Measurements from ENCODE around the gene ETV6. TPM values are rescaled to one million over a fixed set of nuclear protein-coding genes. Genes with fewer than 3 reads are reported as not detected.

ETV6 gene
- total RNA-seq, 4 donors from 2014 or later: 7.6 to 45.5 (median 8.2) TPM

DNA sequence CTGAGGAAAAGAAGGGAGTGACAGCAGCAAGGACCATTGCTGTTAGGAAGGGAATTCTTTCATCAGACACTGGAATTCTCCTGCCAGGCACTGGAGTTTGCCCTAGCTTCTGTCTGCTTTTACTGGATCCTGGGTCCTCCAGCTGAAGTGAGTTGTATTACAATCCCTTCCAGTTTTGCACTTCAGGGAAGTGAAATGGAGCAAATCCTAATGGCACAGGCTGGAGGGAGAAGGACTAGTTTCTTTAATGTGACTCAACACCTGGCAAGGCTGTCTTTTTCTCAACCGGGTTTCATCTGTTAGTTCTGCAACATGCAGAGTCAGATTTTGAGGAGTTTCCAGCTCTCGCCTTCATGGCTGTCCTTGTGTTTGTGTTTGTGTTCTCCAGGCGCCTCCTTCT, 45.8 kb downstream of the ETV6 start:
- Histone ChIP-seq H3K4me1 (no peaks in the 10 kb centered on the region), H3K4me3 (no peak overlapping the region), H3K27me3 (no peaks in the 10 kb centered on the region), H3K36me3 (no peaks in the 10 kb centered on the region), H3K27ac (no peak overlapping the region), H3K9me3 (no peaks in the 10 kb centered on the region)
- TF ChIP-seq, protein P1, sequence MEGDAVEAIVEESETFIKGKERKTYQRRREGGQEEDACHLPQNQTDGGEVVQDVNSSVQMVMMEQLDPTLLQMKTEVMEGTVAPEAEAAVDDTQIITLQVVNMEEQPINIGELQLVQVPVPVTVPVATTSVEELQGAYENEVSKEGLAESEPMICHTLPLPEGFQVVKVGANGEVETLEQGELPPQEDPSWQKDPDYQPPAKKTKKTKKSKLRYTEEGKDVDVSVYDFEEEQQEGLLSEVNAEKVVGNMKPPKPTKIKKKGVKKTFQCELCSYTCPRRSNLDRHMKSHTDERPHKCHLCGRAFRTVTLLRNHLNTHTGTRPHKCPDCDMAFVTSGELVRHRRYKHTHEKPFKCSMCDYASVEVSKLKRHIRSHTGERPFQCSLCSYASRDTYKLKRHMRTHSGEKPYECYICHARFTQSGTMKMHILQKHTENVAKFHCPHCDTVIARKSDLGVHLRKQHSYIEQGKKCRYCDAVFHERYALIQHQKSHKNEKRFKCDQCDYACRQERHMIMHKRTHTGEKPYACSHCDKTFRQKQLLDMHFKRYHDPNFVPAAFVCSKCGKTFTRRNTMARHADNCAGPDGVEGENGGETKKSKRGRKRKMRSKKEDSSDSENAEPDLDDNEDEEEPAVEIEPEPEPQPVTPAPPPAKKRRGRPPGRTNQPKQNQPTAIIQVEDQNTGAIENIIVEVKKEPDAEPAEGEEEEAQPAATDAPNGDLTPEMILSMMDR (IDR thresholded peaks at IDR 0.05): no peak
- TF ChIP-seq POLR2A (IDR thresholded peaks at IDR 0.05): no peak
- intact Hi-C loops (cut with DNase I; ENCODE audit: low total_unique reads): no loop called here
- peak; percentile 25 to 39 for DNase-seq

DNA sequence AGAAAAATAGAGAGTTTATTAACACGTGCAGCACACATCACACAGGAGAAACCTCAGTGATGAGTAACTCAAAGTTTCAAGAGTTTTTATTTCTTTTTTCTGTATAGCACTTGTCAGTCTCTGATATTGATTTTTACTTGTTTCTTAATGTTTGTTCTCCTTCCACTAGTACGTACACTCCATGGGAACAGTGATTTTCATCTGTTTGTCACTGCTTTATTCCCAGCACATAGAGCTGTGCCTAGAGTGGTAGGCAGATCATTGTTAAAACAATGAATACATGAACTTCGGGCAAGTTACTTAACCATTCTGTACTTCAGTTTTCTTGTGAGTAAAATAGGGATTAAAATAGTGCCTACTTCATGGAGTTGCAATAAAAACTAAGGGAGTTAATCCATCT, 46.6 kb downstream of the ETV6 start:
- no peaks in the 10 kb centered on the region for H3K27me3 ChIP-seq
- no peak overlapping the region for H3K4me3 ChIP-seq
- TF ChIP-seq POLR2A (IDR thresholded peaks at IDR 0.05): no peak
- TF ChIP-seq, protein P1 (IDR thresholded peaks at IDR 0.05): no peak
- intact Hi-C loops (cut with DNase I; ENCODE audit: low total_unique reads): no loop called here
- no peak for DNase-seq
- H3K27ac ChIP-seq: no peak overlapping the region
- no peaks in the 10 kb centered on the region for H3K9me3 ChIP-seq
- H3K4me1 ChIP-seq: no peaks in the 10 kb centered on the region
- no peaks in the 10 kb centered on the region for H3K36me3 ChIP-seq

DNA sequence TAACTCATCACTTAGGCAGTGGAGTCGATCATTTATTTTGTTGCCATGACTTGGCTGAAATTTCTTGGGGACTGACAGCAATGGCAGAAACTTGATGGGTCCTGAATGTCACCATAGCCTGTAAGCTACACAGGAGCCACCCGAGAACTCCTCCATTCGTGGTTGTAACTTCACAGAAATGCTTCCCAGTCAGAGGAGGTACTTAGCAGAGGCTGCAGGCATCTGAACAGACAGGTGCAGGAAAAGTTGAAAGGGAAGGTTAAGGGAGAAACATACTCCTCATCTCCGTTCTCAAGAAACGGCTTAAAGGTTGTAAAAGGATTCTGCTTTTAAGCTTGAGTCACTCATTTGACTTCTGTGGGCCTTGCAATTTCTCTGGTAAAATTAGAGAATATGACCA, 47.7 kb downstream of the ETV6 start:
- H3K36me3 ChIP-seq: no peaks in the 10 kb centered on the region
- H3K27ac ChIP-seq: peak overlapping the region; percentile 3 to 5
- intact Hi-C loops (cut with DNase I; ENCODE audit: low total_unique reads): no loop called here
- no peak for TF ChIP-seq POLR2A (IDR thresholded peaks at IDR 0.05)
- H3K4me1 ChIP-seq: no peaks in the 10 kb centered on the region
- H3K27me3 ChIP-seq: no peaks in the 10 kb centered on the region
- DNase-seq: no peak
- H3K9me3 ChIP-seq: no peaks in the 10 kb centered on the region
- H3K4me3 ChIP-seq: no peak overlapping the region

DNA sequence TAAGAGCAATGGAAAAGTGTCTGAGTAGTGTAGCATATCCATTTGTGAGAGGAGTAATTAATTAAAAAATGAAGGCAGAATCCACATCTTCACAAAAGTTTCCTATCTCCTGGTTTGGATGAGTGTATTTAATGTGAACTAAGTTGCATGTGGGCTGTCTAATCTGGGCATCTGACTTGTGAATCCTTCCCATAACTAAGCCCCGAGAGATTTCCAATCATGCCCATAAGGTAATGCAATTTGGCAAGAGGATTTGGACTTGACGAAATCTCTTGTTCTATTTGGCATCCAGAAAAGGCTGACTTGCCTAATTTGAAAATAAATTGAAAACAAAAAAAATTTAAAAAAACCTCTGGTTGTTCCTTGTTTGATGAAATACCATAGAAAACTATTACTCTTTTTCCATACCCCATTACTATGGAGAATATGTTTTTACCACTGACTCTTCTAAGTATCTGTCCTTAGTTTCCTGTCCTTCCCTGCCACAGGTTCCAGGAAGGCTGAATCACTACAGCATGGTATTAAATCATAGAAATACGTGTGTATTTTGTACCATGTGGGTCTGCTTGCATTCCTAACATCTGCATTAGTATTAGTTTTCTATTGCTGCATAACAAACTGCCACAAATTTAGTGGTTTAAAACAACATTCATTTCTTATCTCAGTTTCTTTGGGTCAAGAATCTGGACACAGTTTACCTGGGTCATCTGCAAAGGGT, 48.4 kb downstream of the ETV6 start:
- intact Hi-C loops (cut with DNase I; ENCODE audit: low total_unique reads): no loop called here
- TF ChIP-seq, protein P1 (IDR thresholded peaks at IDR 0.05): no peak
- TF ChIP-seq POLR2A (IDR thresholded peaks at IDR 0.05): no peak
- H3K4me1 ChIP-seq: no peaks in the 10 kb centered on the region

DNA sequence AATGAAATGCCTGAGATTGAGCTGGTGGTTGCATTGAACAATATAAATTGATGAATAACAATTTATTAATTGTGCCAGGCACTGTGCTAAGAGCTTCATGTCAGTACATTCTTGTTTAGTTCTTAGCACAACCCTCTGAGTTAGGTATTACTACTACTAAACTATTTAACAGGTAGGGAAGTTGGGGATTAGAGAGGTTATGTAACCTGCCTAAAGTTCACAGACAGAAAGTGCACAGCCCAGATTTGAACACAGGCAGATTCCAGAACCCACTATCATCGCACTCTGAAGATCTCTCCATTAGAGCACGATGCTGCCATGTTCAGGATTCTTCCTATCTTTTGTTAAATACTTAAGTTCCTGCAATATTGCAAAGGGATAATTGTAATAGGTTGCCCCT, 49.3 kb downstream of the ETV6 start:
- TF ChIP-seq, protein P1 (IDR thresholded peaks at IDR 0.05): no peak
- TF ChIP-seq POLR2A (IDR thresholded peaks at IDR 0.05): no peak
- no peak overlapping the region for H3K4me3 ChIP-seq
- no peak for DNase-seq
- no peaks in the 10 kb centered on the region for H3K4me1 ChIP-seq
- intact Hi-C loops (cut with DNase I; ENCODE audit: low total_unique reads): no loop called here
- no peaks in the 10 kb centered on the region for H3K27me3 ChIP-seq
- H3K27ac ChIP-seq: no peak overlapping the region
- no peaks in the 10 kb centered on the region for H3K9me3 ChIP-seq
- no peaks in the 10 kb centered on the region for H3K36me3 ChIP-seq

More for the DNA sequence above, 48.4 kb downstream of the ETV6 start:
- no peaks in the 10 kb centered on the region for H3K36me3 ChIP-seq
- no peaks in the 10 kb centered on the region for H3K27me3 ChIP-seq
- peak overlapping the region; percentile 3 to 5 for H3K27ac ChIP-seq
- no peak overlapping the region for H3K4me3 ChIP-seq
- H3K9me3 ChIP-seq: no peaks in the 10 kb centered on the region
- no peak for DNase-seq

Measured in uterus (tissue), 4 donors.